Stimulated activated naive CD4-positive, alpha-beta T cell (primary cell): ENCODE data around the gene CNTNAP2.

ENCODE experiments used
- DNase-seq, 6 experiments: peaks; one replicate each; lab custom pipeline; 2025; lab: John Stamatoyannopoulos, UW

The CNTNAP2 gene

DNA sequence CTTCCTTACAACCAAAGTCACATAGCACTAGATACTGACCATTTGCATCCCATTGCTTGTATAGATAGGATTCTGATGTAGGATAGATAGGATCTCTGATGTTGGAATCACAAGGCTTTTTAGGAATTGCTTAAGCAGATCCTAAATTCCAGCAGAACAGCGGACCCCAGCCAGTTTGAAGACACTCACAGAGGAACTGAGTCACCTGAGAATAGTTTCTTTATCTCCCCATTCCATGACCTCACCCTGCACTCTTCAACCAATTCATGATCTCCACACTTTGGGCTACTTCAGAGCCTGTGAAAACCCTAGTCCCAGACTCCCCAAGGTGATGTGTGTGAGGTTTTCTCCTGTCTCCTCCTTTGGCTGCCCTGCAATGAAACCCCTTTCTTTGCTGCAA lies 179.4 kb downstream of the CNTNAP2 start:
- DNase-seq = no peak

- no peak for DNase-seq
These were observed 198.4 kb downstream of the CNTNAP2 start for GRCh38 chr7:146314962-146315361.

DNA sequence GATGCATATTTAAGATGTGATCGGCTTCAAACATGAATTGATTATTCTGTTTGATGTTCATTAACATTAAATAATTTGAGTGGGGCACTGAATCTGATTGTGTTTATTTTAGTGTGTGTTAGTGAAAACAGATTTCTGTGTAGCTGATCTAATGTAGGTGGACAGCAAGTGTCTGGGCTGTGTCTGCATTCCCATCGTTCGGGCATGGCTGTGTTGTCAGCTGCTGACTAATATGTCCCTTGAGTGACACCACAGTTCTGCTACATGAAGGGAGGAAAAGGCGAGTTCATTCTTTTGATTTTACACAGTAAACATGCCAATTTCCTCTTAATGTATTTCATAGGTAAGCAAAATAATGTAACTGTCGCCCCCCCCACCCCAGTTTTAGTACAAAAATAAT lies 203.0 kb downstream of the CNTNAP2 start:
- no peak for DNase-seq

DNA sequence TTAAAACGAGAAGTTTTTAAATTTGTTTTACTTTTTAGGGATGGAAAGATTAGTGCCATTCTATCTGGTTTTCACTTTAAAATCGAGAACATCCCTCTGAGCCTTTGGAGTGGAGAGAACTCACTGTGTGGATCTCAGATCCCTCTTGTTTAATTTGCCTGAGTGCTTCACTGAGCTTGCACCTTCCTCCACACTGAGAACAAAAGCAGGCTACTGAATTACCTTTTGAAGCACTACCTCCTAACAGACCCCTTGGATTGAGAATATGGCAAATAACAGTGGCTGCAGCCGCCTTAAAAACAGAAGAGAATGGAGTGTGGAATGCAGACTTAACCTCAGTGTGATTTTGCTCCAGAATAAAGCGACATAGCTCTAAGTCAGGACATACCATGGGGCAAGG lies 204.7 kb downstream of the CNTNAP2 start:
- no peak for DNase-seq

GRCh38 chr7:146331369-146331768 lies 214.8 kb downstream of the CNTNAP2 start:
- DNase-seq = no peak

- no peak for DNase-seq
These were observed 228.7 kb downstream of the CNTNAP2 start for GRCh38 chr7:146345251-146345650.

DNA sequence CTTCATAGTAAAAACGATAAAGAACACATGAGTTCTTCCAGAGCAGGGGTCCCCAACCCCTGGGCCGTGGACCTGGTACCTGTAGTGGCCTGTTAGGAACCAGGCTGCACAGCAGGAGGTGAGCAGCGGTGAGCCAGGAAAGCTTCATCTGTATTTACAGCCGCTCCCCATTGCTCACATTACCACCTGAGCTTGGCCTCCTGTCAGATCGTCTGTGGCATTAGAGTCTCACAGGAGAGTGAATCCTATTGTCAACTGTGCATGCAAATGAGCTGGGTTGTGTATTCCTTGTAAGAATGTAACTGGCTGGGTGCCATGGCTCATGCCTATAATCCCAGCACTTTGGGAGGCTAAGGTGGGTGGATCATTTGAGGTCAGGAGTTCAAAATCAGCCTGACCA lies 229.5 kb downstream of the CNTNAP2 start:
- DNase-seq = no peak

DNA sequence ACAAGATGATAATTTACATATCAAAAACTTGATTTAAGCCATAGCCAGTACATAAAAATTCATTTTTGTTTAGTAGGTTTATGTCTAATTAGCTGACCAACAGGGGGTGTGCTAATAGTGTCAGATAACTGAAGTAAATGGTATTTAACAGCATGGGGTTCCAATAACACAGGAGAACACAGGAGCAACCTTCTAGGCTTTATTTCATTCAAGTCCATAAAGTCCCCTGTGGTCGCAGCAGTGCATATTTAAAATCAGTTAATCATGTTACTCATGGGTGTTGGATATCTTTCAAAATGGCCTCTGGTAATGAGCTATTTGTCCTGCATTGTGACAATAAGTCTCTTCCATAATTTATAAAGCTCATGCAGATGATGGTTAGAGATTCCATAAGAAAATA lies 238.6 kb downstream of the CNTNAP2 start:
- DNase-seq = no peak

DNA sequence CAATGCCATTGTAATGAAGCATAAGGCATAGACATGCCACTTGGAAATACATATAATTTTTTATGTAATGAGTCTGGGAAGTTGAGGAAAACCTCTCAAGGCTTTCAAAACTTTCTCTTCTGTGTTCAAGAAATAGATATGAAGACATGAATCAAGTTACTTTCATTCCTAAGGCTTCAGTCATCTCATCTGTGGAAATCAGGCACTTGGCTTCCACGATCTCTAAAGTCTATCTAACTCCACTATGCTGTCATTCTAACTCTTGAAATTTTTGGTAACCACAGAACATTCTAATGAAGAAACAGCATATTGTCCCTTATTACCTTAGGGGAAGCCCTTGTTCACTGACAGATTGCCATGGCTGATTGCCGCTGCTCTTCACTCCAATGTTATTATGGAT lies 242.6 kb downstream of the CNTNAP2 start:
- DNase-seq = no peak

DNA sequence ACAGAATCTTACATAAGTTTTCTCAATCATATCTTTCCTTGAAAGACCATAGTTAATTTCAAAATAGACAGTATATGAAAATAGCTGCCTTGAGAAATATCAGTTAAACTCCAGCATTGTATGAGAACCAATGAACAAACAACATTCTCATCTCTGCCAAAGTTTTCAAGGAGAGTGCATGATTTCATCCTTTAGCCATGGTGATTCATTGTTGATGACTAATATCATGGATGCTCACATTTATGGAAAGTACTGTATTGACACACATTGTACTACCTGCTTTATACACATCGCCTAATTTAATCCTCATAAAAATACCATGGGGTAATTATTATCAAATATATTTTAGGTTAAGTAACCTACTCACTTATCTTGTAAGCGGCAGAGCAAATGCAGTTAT lies 250.3 kb downstream of the CNTNAP2 start:
- no peak for DNase-seq

- no peak for DNase-seq
These were observed 253.6 kb downstream of the CNTNAP2 start for GRCh38 chr7:146370171-146370570.

DNA sequence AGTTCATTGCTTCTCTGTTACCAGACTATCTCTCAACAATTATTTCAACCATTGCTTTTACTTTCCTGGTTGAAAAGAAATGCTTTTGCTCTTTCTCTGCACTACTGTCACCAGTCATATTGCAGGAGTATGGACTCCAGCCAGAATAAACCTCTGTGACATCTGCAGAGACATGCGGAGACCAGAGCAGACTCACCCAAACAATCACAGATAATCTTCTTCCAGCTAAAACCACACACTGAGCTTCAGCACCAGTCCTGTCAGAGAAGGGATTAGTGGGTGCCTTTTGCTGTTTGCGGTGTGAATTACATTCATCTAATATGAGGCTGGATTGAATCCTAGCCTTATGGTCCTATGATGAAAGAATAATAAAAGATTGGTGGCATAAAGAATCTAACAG lies 258.6 kb downstream of the CNTNAP2 start:
- no peak for DNase-seq

DNA sequence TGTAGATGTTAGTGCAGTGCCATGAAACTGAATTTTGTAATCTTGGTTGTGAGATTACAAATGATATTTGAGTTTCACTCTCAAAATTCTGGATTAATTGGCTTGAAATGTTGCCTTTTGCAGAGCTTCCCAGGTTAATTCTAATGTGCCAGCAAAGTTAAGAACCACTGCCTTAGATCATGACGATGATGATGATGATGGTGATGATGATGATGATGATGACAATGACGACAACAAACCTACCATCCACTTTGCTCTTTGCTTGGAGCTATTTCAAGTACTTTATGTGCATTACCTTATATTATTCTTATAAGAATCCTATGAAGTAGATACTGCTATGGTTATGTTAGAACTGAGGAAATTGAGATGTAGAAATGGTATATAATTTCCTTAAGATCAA lies 261.6 kb downstream of the CNTNAP2 start:
- no peak for DNase-seq

DNA sequence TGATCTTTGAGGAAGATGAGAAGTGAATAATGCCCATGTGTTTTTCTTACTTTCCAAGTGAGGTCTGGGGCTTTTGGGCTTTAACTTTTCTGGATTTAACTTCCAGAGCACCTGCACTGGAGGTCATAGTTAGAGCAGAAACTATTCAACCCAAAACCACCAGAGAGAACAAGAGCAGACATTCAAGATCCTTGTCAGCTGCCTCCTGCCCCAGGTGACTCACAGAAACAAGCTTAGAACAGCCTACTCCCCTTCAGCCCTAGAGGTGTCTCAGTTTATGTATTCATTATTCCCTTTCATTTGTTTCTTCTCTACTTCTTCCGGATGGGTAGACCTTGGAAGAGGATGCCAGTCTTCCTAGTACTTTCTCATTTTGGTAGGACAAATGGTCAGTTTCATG lies 270.5 kb downstream of the CNTNAP2 start:
- DNase-seq = no peak

GRCh38 chr7:146388928-146389327 lies 272.3 kb downstream of the CNTNAP2 start:
- DNase-seq = no peak

GRCh38 chr7:146393346-146393745 lies 276.7 kb downstream of the CNTNAP2 start:
- DNase-seq = no peak

- DNase-seq = no peak
These were observed 280.5 kb downstream of the CNTNAP2 start for GRCh38 chr7:146397141-146397540.

DNA sequence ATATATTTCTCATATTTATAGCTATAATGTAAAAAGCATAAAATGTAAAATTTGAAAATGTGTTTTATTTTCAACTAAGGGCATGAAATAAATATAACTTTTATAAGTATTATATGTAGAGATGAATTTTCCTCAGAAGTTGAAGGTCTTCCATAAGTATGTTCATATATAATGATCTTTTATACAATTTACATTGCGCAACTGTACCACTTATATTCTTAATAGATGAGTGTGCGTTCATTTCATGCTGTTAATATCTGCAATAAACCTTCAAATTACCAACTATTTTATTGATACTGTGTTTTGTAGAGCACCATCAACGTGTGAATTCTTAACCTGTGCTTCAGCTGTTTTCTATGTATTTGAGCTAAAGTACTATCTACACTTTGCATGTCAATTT lies 285.3 kb downstream of the CNTNAP2 start:
- no peak for DNase-seq

DNA sequence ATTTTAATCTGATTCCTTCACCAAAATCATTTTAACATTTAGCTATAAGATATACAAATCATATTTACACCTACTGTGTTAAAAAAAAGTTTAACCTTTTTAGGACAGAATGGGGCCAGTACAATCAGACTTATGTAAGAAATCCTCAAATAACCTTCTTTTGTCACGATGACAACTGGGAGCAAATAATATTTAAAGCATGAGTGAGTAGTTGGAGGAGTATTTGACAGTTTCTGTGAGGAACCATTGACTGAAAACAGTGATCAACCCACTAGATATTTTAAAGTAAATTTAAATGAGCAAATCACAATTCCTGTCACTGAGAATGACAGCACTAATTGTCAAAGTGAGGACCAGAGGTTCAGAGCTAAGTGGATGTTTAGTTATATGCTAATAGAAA lies 289.1 kb downstream of the CNTNAP2 start:
- DNase-seq = no peak

GRCh38 chr7:146411975-146412374 lies 295.4 kb downstream of the CNTNAP2 start:
- DNase-seq = no peak

GRCh38 chr7:146412781-146413180 lies 296.2 kb downstream of the CNTNAP2 start:
- no peak for DNase-seq

DNA sequence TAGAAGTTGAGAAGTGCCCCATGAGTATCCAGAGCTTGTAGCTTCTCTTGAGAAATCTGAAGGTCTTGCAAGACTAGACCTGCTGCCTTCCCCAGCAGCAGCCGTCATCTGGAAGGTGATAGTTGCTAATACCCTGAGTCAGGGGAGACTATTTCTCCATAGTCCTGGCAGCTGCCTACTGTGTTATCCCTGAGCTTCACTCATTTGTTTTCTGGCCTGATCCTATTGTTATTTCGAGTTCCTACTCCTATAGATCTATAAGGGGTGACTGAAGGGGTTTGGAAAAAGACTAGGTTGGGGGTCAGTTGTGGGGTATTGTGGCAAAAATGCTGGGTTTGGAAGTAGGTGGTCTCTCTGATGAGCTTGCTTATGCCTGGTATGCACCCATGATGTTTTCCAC lies 297.8 kb downstream of the CNTNAP2 start:
- no peak for DNase-seq

- no peak for DNase-seq
These were observed 298.3 kb downstream of the CNTNAP2 start for GRCh38 chr7:146414937-146415336.

DNA sequence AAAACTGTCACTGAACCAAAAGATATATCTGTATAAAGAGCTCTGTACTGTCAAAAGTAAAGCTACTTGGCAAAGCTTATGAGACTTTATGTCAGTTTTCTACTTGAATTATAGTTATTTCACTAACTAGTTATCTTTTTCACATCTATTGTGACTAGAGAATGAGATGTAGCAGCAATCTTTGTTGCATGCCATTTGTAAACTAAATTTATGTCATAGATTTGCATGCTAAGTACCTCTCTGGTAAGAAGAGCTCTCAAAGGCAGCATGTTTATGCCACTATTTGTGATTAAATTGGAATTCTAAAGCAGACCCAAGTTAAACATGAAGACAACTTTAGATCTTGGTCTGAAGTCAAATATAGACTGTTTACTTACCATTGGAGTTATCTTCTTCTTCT lies 300.6 kb downstream of the CNTNAP2 start:
- DNase-seq = no peak

DNA sequence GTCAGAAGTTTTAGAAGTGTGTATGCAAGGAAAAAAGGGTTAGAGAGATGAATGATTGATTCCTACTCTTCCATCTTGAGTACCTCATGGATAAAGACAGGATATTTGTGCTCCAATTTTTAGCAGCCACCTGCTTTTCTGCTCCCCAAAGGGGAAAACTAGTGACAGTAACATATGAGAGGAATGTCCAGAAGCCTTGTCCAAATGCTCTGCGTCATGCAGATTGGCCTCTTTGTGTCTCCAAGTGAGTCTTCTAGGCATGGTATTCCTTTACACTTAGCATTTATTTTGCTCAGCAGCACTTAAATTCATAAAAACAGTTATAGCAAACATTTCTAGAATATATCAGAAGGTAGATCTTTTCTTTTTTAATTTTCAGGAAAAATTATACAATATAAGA lies 306.8 kb downstream of the CNTNAP2 start:
- no peak for DNase-seq
